Measurements from ENCODE around the gene FERD3L.
A peak's percentile ranks its signal among the peaks of the same experiment; 100 is the strongest.

The FERD3L gene

DNA sequence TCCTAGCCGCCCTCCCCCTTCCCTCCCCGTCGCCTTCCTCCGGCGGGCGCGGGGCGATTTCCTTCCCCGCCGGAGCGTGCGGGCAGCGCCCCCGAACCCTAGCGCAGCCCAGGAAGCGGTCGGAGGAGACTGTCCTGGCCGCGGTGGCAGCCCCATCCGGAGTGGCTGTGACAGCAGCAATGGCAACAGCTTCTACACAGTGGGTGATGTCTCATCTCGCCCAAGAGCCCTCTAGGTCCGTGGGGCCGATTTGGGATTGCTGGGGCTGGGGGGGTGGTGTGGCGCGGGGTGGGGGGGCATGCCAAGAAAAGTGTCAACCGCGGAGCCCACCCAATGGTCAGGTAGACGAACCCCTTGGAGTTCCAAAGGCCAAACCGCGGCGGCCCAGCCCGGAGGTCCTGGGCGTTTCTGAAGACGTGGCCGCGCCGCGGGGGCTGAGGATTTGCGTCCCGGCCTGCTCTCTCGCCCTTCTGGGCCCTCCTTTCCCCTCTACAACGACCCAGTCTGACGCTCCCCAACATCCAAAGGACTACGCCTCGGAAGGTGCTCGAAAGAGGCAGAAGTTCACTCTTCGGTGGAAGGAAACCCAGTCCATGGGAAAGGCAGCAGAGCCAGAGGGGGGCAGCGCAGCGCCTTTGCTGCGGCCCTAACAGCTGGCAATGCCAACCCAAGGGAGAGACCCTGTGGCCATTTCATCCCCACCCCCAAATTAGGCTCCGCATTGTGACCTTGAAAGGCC is 27.2 kb downstream of the FERD3L start:
- Histone ChIP-seq H3K4me3 (ENCODE audit: low read depth in 1 of 5, low read length in 5 of 5) (peak overlapping the region; percentile 57 to 100 (median 86)), H3K27ac (ENCODE audit: low read depth, low read length) (peak overlapping the region; percentile 79), H3K27me3 (ENCODE audit: control insufficient read depth in 5 of 5, insufficient read depth in 4 of 5, low read length in 5 of 5) (peaks cover 0 to 19% (median 7%) of the 10 kb centered on the region in 5 donors)

DNA sequence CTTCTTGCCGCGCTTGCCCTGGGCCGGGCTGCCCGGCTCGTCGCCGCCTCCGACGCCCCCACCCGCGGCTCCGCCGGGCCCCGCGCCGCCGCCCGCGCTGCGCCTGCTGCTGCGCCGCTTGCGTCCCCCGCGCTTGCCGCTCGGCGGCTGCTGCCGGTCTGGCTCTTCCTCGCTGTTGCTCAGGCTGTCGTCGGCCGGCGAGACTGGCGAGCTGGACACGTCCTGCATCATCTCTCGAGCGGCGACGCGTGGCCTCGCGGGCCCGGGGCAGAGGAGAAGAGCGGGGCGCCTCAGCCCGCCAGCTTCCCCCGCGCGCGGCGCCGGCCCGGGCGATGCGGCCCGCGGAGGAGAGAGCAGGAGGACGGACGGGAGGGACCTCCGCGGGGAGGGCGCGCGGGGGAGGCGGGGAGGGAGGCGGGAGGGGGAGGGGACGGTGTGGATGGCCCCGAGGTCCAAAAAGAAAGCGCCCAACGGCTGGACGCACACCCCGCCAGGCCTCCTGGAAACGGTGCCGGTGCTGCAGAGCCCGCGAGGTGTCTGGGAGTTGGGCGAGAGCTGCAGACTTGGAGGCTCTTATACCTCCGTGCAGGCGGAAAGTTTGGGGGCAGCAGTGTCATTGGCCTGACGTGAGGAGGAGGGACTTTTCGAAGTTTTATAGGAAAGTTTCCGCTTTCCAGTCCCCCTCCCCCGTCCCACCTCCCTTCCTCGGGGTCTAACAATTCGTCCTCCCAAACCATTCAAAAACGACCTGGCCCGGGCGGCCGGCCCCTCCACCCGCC is 27.9 kb downstream of the FERD3L start, which contains the start of gene TWIST1:
Gene TWIST1, minus strand, starts transcription at position 546 of the 779 bp plus-strand sequence. Its CDS starts 315 bp downstream, at position 231.
- Histone ChIP-seq H3K27me3 (ENCODE audit: control insufficient read depth in 5 of 5, insufficient read depth in 4 of 5, low read length in 5 of 5) (peaks cover 0 to 23% (median 13%) of the 10 kb centered on the region in 5 donors), H3K4me3 (ENCODE audit: low read depth in 1 of 5, low read length in 5 of 5) (peak within 1 kb of the TSS; percentile 71 to 100 (median 87)), H3K36me3 (ENCODE audit: control insufficient read depth in 5 of 5, insufficient read depth in 5 of 5, low read length in 5 of 5) (no peaks in the 10 kb centered on the region), H3K9ac (ENCODE audit: low read length in 5 of 5) (peak within 1 kb of the TSS in 4 of 5 donors; percentile 68 to 87 (median 85)), H3K4me1 (ENCODE audit: control insufficient read depth in 5 of 5, insufficient read depth in 5 of 5, low read length in 5 of 5) (peaks cover 0 to 42% (median 35%) of the 10 kb centered on the region in 5 donors), H3K9me3 (ENCODE audit: control insufficient read depth in 5 of 5, low read length in 5 of 5) (no peaks in the 10 kb centered on the region), H3K27ac (ENCODE audit: low read depth, low read length) (peak within 1 kb of the TSS; percentile 96)

More for the DNA sequence above, 27.2 kb downstream of the FERD3L start:
- no peaks in the 10 kb centered on the region for H3K36me3 ChIP-seq (ENCODE audit: control insufficient read depth in 5 of 5, insufficient read depth in 5 of 5, low read length in 5 of 5)
- peak overlapping the region in 3 of 5 donors; percentile 48 to 72 (median 70) for H3K9ac ChIP-seq (ENCODE audit: low read length in 5 of 5)
- H3K4me1 ChIP-seq (ENCODE audit: control insufficient read depth in 5 of 5, insufficient read depth in 5 of 5, low read length in 5 of 5) = peaks cover 0 to 36% (median 29%) of the 10 kb centered on the region in 5 donors
- H3K9me3 ChIP-seq (ENCODE audit: control insufficient read depth in 5 of 5, low read length in 5 of 5) = no peaks in the 10 kb centered on the region

DNA sequence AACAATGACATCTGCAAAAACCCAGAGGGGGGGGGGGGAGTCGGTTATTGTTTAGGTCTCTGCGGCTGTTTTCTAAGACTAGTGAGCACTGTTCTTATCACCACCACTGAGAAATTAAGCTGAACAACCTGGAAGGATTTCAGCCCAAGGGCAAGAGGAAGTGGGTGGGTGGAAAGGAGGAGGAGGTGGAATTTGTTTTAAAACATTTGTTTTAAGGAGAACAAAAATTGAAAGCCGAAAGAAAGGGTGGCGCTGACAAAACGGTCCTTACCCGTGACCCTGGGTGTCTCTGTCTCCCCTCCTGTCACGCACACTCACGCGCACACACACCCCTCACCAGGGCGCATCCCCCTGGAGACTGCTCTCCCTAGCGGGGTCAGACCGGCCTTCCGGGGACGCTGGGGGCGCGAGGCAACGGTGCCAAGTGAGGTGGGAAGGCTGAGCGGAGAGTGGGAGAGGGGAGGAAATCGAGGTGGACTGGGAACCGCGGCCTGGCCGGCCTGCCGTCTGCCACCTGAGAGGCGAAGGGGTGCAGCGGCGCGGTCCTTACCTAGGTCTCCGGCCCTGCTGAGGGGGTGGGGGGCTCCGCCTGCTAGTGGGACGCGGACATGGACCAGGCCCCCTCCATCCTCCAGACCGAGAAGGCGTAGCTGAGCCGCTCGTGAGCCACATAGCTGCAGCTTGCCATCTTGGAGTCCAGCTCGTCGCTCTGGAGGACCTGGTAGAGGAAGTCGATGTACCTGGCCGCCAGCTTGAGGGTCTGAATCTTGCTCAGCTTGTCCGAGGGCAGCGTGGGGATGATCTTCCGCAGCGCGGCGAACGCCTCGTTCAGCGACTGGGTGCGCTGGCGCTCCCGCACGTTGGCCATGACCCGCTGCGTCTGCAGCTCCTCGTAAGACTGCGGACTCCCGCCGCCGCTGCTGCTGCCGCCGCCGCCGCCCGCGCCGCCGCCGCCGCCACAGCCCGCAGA is 28.8 kb downstream of the FERD3L start:
- Histone ChIP-seq H3K4me1 (ENCODE audit: control insufficient read depth in 5 of 5, insufficient read depth in 5 of 5, low read length in 5 of 5) (peaks cover 0 to 51% (median 44%) of the 10 kb centered on the region in 5 donors), H3K9ac (ENCODE audit: low read length in 5 of 5) (peak overlapping the region in 4 of 5 donors; percentile 68 to 87 (median 85)), H3K4me3 (ENCODE audit: low read depth in 1 of 5, low read length in 5 of 5) (peak overlapping the region; percentile 71 to 100 (median 87)), H3K27ac (ENCODE audit: low read depth, low read length) (peak overlapping the region; percentile 96), H3K27me3 (ENCODE audit: control insufficient read depth in 5 of 5, insufficient read depth in 4 of 5, low read length in 5 of 5) (peaks cover 0 to 28% (median 15%) of the 10 kb centered on the region in 5 donors), H3K36me3 (ENCODE audit: control insufficient read depth in 5 of 5, insufficient read depth in 5 of 5, low read length in 5 of 5) (no peaks in the 10 kb centered on the region), H3K9me3 (ENCODE audit: control insufficient read depth in 5 of 5, low read length in 5 of 5) (no peaks in the 10 kb centered on the region)

DNA sequence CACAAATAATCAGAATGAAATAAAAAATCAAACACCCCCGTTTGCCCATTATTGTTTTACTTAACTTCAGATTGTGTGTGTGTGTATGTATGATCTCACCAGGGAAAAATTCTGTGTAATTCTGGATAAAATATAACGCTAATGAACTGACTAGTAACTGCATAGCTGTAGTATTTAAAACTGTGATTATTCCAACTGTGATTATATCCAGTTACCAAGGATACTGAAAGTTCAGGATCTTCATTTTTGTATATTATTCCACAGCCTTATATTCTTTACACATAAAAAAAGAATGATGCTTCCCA is 30.7 kb downstream of the FERD3L start:
- Histone ChIP-seq H3K4me3 (ENCODE audit: low read depth in 1 of 5, low read length in 5 of 5) (peak overlapping the region; percentile 71 to 100 (median 87)), H3K27ac (ENCODE audit: low read depth, low read length) (peak overlapping the region; percentile 96), H3K9me3 (ENCODE audit: control insufficient read depth in 5 of 5, low read length in 5 of 5) (no peaks in the 10 kb centered on the region), H3K4me1 (ENCODE audit: control insufficient read depth in 5 of 5, insufficient read depth in 5 of 5, low read length in 5 of 5) (peaks cover 0 to 59% (median 54%) of the 10 kb centered on the region in 5 donors), H3K36me3 (ENCODE audit: control insufficient read depth in 5 of 5, insufficient read depth in 5 of 5, low read length in 5 of 5) (no peaks in the 10 kb centered on the region), H3K27me3 (ENCODE audit: control insufficient read depth in 5 of 5, insufficient read depth in 4 of 5, low read length in 5 of 5) (peaks cover 0 to 37% (median 17%) of the 10 kb centered on the region in 5 donors), H3K9ac (ENCODE audit: low read length in 5 of 5) (peak overlapping the region; percentile 3 to 87 (median 53))

DNA sequence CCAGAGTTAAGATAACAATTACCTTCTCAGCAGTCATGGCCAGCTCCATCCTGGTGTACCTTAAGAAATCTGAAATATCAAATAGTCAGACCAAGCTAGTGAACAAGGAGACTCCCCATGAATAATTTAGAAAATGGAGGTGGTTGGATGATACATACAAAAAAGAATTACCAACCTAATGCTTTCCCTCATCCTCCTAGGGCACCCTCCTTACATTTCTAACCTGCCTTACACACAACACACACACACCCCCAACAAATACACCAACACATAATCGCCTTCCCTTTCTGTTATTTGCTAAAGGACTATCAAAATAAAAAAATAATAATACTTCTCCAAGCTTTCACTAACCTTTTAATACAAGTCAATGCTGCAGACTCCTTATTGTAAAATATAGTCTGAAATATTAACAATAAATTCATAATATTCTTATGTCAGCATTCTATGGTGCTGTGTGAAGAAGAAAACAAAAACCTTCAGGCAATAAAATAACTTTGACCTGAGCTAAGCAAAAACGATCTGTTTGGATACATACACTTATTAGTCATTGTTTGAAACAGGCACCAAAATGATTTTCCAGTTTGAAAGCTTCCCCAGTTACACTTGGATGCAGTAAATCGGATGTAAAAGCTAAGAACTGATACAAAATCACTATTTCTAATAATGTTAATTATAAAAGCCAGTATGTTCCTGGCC is 31.2 kb downstream of the FERD3L start:
- peaks cover 0 to 62% (median 54%) of the 10 kb centered on the region in 5 donors for H3K4me1 ChIP-seq (ENCODE audit: control insufficient read depth in 5 of 5, insufficient read depth in 5 of 5, low read length in 5 of 5)
- H3K4me3 ChIP-seq (ENCODE audit: low read depth in 1 of 5, low read length in 5 of 5) = peak overlapping the region; percentile 71 to 100 (median 87)
- peaks cover 0 to 36% (median 17%) of the 10 kb centered on the region in 5 donors for H3K27me3 ChIP-seq (ENCODE audit: control insufficient read depth in 5 of 5, insufficient read depth in 4 of 5, low read length in 5 of 5)
- peak overlapping the region; percentile 96 for H3K27ac ChIP-seq (ENCODE audit: low read depth, low read length)
- peak overlapping the region in 4 of 5 donors; percentile 30 to 87 (median 70) for H3K9ac ChIP-seq (ENCODE audit: low read length in 5 of 5)
- no peaks in the 10 kb centered on the region for H3K9me3 ChIP-seq (ENCODE audit: control insufficient read depth in 5 of 5, low read length in 5 of 5)
- H3K36me3 ChIP-seq (ENCODE audit: control insufficient read depth in 5 of 5, insufficient read depth in 5 of 5, low read length in 5 of 5) = no peaks in the 10 kb centered on the region

DNA sequence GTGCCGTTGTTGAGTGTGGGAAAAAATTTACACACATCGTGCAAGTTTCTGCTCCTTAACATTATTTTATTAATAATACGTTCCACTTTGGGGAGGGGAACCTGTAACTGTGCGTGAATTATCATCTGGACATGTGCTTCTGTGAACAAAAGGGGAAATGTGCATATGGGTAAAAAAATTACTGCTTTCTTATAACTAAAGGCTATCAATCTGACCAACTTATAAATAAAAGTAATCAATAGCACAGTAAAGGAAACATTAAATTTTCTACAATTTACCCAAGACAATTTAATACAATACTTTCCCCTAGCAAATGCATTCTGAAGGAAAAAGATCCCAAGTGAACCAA is 32.2 kb downstream of the FERD3L start:
- H3K4me1 ChIP-seq (ENCODE audit: control insufficient read depth in 5 of 5, insufficient read depth in 5 of 5, low read length in 5 of 5) = peaks cover 0 to 64% (median 54%) of the 10 kb centered on the region in 5 donors
- peak overlapping the region; percentile 60 to 100 (median 87) for H3K4me3 ChIP-seq (ENCODE audit: low read depth in 1 of 5, low read length in 5 of 5)
- H3K9me3 ChIP-seq (ENCODE audit: control insufficient read depth in 5 of 5, low read length in 5 of 5) = no peaks in the 10 kb centered on the region
- no peaks in the 10 kb centered on the region for H3K36me3 ChIP-seq (ENCODE audit: control insufficient read depth in 5 of 5, insufficient read depth in 5 of 5, low read length in 5 of 5)
- peak overlapping the region in 4 of 5 donors; percentile 43 to 87 (median 72) for H3K9ac ChIP-seq (ENCODE audit: low read length in 5 of 5)
- peaks cover 0 to 43% (median 21%) of the 10 kb centered on the region in 5 donors for H3K27me3 ChIP-seq (ENCODE audit: control insufficient read depth in 5 of 5, insufficient read depth in 4 of 5, low read length in 5 of 5)
- H3K27ac ChIP-seq (ENCODE audit: low read depth, low read length) = peak overlapping the region; percentile 96

DNA sequence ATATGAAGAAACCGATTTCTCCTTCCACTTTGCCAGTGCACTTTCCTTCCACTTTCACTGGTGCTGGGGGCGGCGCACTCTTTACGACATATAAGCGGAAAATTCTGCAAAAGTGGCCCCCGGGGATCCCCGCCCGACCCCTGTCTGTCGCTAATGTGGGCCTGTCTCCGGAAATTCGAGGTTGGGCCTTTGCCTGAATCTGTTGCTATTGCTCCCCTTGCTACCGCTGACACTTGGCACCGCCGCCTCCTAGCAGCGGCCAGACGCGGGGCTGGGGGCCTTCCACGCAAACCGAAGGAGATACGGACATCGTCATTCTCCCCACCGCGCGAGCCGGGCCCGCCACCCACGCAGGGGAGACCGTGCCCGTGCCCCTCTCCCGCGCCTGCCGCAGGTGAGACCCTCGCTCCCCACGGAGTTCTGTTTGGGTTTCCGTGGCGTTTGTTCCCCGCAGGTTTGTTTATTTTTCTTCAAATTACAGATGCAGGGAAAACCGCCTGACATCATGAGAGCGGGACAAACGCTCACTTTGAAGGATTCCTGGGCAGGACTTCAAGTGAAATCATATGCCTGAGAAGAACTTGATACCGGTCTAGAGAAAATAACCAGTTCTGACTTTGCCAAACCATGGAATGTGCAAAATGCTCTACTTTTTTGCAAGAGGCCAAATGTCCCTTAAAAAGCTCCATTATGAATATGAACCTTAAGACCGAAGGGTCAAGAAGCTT is 32.8 kb downstream of the FERD3L start:
- no peaks in the 10 kb centered on the region for H3K9me3 ChIP-seq (ENCODE audit: control insufficient read depth in 5 of 5, low read length in 5 of 5)
- H3K36me3 ChIP-seq (ENCODE audit: control insufficient read depth in 5 of 5, insufficient read depth in 5 of 5, low read length in 5 of 5) = no peaks in the 10 kb centered on the region
- peaks cover 0 to 64% (median 60%) of the 10 kb centered on the region in 5 donors for H3K4me1 ChIP-seq (ENCODE audit: control insufficient read depth in 5 of 5, insufficient read depth in 5 of 5, low read length in 5 of 5)
- H3K27me3 ChIP-seq (ENCODE audit: control insufficient read depth in 5 of 5, insufficient read depth in 4 of 5, low read length in 5 of 5) = peaks cover 0 to 43% (median 24%) of the 10 kb centered on the region in 5 donors
- peak overlapping the region; percentile 60 to 100 (median 87) for H3K4me3 ChIP-seq (ENCODE audit: low read depth in 1 of 5, low read length in 5 of 5)
- H3K9ac ChIP-seq (ENCODE audit: low read length in 5 of 5) = peak overlapping the region in 4 of 5 donors; percentile 43 to 87 (median 72)
- H3K27ac ChIP-seq (ENCODE audit: low read depth, low read length) = peak overlapping the region; percentile 96

DNA sequence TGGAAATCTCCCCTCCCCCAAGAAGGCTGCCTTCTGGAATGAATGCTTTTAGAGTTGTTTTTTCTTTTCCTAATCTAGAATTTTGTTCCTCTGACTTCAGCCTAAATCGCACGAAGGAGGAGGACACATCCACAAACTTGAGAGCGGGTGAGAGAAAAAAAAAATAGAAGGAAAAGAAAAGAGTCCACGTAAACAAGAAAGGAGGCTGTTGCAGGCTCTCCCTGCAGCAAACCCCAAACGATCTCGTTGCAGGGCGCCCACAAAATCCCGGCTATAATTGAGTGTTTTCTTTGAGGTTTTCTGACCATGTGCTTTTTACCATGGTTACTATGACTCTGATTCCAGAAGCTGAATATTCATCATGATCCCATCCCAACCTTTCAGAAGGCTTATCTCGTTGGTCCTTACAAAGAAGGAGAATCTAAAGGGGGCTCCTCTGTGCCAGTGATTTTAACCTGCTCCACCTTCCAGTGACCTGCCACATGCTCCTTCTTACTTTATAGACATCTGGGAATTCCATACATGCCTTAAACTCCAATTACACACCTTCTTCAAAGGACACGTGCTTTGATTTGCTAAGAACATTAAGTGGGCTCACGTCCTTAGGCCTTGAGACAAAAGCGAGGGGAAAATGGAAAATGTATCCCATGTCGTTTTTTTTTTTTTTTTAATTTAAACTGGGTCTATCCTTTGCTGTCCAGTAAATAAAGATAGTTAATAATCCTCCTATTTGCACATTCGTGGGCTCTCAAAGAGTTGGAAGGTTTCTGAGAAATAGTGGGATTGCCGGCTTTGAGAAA is 33.5 kb downstream of the FERD3L start:
- peak overlapping the region; percentile 23 to 87 (median 59) for H3K9ac ChIP-seq (ENCODE audit: low read length in 5 of 5)
- H3K9me3 ChIP-seq (ENCODE audit: control insufficient read depth in 5 of 5, low read length in 5 of 5) = no peaks in the 10 kb centered on the region
- H3K27ac ChIP-seq (ENCODE audit: low read depth, low read length) = peak overlapping the region; percentile 96
- H3K4me1 ChIP-seq (ENCODE audit: control insufficient read depth in 5 of 5, insufficient read depth in 5 of 5, low read length in 5 of 5) = peaks cover 0 to 71% (median 65%) of the 10 kb centered on the region in 5 donors
- peaks cover 0 to 46% (median 23%) of the 10 kb centered on the region in 5 donors for H3K27me3 ChIP-seq (ENCODE audit: control insufficient read depth in 5 of 5, insufficient read depth in 4 of 5, low read length in 5 of 5)
- no peaks in the 10 kb centered on the region for H3K36me3 ChIP-seq (ENCODE audit: control insufficient read depth in 5 of 5, insufficient read depth in 5 of 5, low read length in 5 of 5)
- peak overlapping the region; percentile 43 to 100 (median 86) for H3K4me3 ChIP-seq (ENCODE audit: low read depth in 1 of 5, low read length in 5 of 5)

Measured in subcutaneous abdominal adipose tissue (tissue), 5 donors.